DOHH2 (cell line): ENCODE results near the gene GNRHR.

Source experiments
- H3F3A ChIP-seq: fragments of 200-600 bp; sonication (generic), shearing (Covaris generic); 2 replicates; pipeline ENCODE4 v1.6.0; 2016; ENCODE audit warnings: antibody characterized with exemption, mild to moderate bottlenecking; ENCODE audit not compliant: control insufficient read depth, insufficient read depth
- H3K27ac ChIP-seq: fragments of 200-600 bp; sonication (generic); 2 replicates; pipeline ENCODE4 v1.5.1; 2014; ENCODE audit warnings: low read depth, mild to moderate bottlenecking, low read length, moderate library complexity
- H3K27me3 ChIP-seq: fragments of 200-600 bp; sonication (generic); 2 replicates; pipeline ENCODE4 v1.6.1; 2014; ENCODE audit warnings: mild to moderate bottlenecking, low read length, mixed read lengths; ENCODE audit not compliant: control insufficient read depth
- H3K36me3 ChIP-seq: fragments of 200-600 bp; sonication (generic); 2 replicates; pipeline ENCODE4 v1.6.1; 2014; ENCODE audit warnings: mild to moderate bottlenecking, low read length, moderate library complexity, mixed read lengths; ENCODE audit not compliant: control insufficient read depth
- H3K4me1 ChIP-seq: fragments of 200-600 bp; sonication (generic); 2 replicates; pipeline ENCODE4 v1.6.1; 2014; ENCODE audit warnings: mild to moderate bottlenecking, low read length, mixed read lengths; ENCODE audit not compliant: control insufficient read depth
- H3K4me2 ChIP-seq: fragments of 200-600 bp; sonication (generic); 2 replicates; pipeline ENCODE4 v1.6.0; 2014; ENCODE audit warnings: mild to moderate bottlenecking, low read length, moderate library complexity
- H3K4me3 ChIP-seq: fragments of 200-600 bp; sonication (generic); 2 replicates; pipeline ENCODE4 v1.5.1; 2014; ENCODE audit warnings: mild to moderate bottlenecking, low read length, mixed read lengths
- H3K79me2 ChIP-seq: fragments of 200-600 bp; sonication (generic); 2 replicates; pipeline ENCODE4 v1.6.1; 2014; ENCODE audit warnings: mild to moderate bottlenecking, low read length, mixed read lengths; ENCODE audit not compliant: control insufficient read depth
- H3K9me2 ChIP-seq: fragments of 200-600 bp; sonication (generic); replicated peaks from 2 replicates; pipeline ENCODE4 v1.6.1; 2014; ENCODE audit warnings: mild to moderate bottlenecking, low read length, mixed read lengths; ENCODE audit not compliant: control insufficient read depth
- H3K9me3 ChIP-seq: fragments of 200-600 bp; sonication (generic); 2 replicates; pipeline ENCODE4 v1.6.1; 2014; ENCODE audit warnings: antibody characterized with exemption, low read length, mixed read lengths; ENCODE audit not compliant: control insufficient read depth, insufficient read depth
- H4K20me1 ChIP-seq: fragments of 200-600 bp; sonication (generic); 2 replicates; pipeline ENCODE4 v1.6.0; 2014; ENCODE audit warnings: low read depth, mild to moderate bottlenecking, antibody characterized with exemption, low read length, moderate library complexity; ENCODE audit not compliant: control insufficient read depth, insufficient read depth
- CTCF ChIP-seq: fragments of 200-600 bp; sonication (generic); IDR thresholded peaks from one replicate; pipeline ENCODE4 v1.5.1; 2014; ENCODE audit warnings: antibody characterized with exemption, mild to moderate bottlenecking, low read depth, low read length; ENCODE audit not compliant: poor library complexity, severe bottlenecking
- EZH2phosphoT487 ChIP-seq: fragments of 200-600 bp; sonication (generic); IDR thresholded peaks from 2 replicates; pipeline ENCODE4 v1.6.1; 2017; ENCODE audit warnings: borderline replicate concordance, mild to moderate bottlenecking, antibody characterized with exemption, low read length, moderate library complexity, mixed read lengths

GNRHR gene

GRCh38 chr4:67714955-67715354 is 39.2 kb downstream of the GNRHR start:
- no peak for TF ChIP-seq CTCF
- no peak for TF ChIP-seq EZH2phosphoT487
- Histone ChIP-seq H4K20me1 (no peaks in the 10 kb centered on the region), H3K9me2 (no peaks in the 10 kb centered on the region), H3K4me2 (no peak overlapping the region), H3K27ac (no peak overlapping the region), H3K4me3 (no peak overlapping the region), H3K79me2 (0 out of 2 replicates have a peak, but pooled peaks cover 4% of the 10 kb centered on the region), H3F3A (no peaks in the 10 kb centered on the region), H3K4me1 (no peaks in the 10 kb centered on the region), H3K27me3 (no peaks in the 10 kb centered on the region), H3K9me3 (no peaks in the 10 kb centered on the region), H3K36me3 (no peaks in the 10 kb centered on the region)

- Histone ChIP-seq H4K20me1 (no peaks in the 10 kb centered on the region), H3K27ac (no peak overlapping the region), H3K9me2 (no peaks in the 10 kb centered on the region), H3K4me1 (no peaks in the 10 kb centered on the region), H3K4me3 (no peak overlapping the region), H3K79me2 (peaks cover 9% of the 10 kb centered on the region), H3K4me2 (no peak overlapping the region), H3F3A (no peaks in the 10 kb centered on the region), H3K27me3 (no peaks in the 10 kb centered on the region), H3K9me3 (no peaks in the 10 kb centered on the region), H3K36me3 (no peaks in the 10 kb centered on the region)
- TF ChIP-seq EZH2phosphoT487 = no peak
- no peak for TF ChIP-seq CTCF
Observed at GRCh38 chr4:67714248-67714583, 40.0 kb downstream of the GNRHR start.

GRCh38 chr4:67713529-67714247 is 40.5 kb downstream of the GNRHR start:
- peaks cover 15% of the 10 kb centered on the region for H3K79me2 ChIP-seq
- no peaks in the 10 kb centered on the region for H3K4me1 ChIP-seq
- H3K27ac ChIP-seq = no peak overlapping the region
- no peak overlapping the region for H3K4me2 ChIP-seq
- no peaks in the 10 kb centered on the region for H3K27me3 ChIP-seq
- TF ChIP-seq CTCF (no peak), EZH2phosphoT487 (no peak)
- H3K9me2 ChIP-seq = no peaks in the 10 kb centered on the region
- H3K9me3 ChIP-seq = no peaks in the 10 kb centered on the region
- no peaks in the 10 kb centered on the region for H3F3A ChIP-seq
- no peak overlapping the region for H3K4me3 ChIP-seq
- no peaks in the 10 kb centered on the region for H4K20me1 ChIP-seq
- no peaks in the 10 kb centered on the region for H3K36me3 ChIP-seq
